ENCODE results near the gene NRDE2.

The NRDE2 gene

DNA sequence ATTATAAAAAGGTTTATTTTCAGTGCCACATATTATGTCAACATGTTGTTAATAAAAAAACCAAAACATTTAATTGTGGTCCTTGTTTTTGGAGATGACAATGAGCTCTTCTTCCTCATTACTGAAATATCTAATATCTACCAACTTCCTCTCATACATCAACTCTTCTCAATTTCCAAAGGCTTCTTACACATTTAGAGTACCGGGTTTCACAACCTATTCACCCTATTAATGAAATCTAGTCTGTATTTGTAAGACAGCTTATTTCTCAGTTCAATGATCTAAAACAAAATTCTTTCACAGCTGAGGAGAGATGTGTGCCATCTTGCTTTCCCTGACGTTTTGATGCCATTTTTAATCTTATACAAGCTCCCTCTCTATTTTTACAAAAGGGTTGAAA is 14.5 kb downstream of the NRDE2 start:
- Histone ChIP-seq H3K4me3 (ENCODE audit: low read depth, low read length) (no peak overlapping the region), H3K9me3 (ENCODE audit: control insufficient read depth, insufficient read depth, low read depth, low read length) (no peaks in the 10 kb centered on the region; the same call in 1 of the 2 replicates), H3K36me3 (ENCODE audit: control insufficient read depth in 2 of 2, insufficient read depth in 1 of 2, low read length in 2 of 2) (peaks cover 52 to 61% of the 10 kb centered on the region in 2 experiments), H3K27ac (ENCODE audit: extremely low read depth, low read depth, low read length) (no peak overlapping the region), H3K4me1 (ENCODE audit: control insufficient read depth, insufficient read depth, low read length) (no peaks in the 10 kb centered on the region)
- no peak for TF ChIP-seq ZNF596 (tag by site-specific recombination; IDR thresholded peaks at IDR 0.05)
- no peak for TF ChIP-seq ZNF600 (tag by site-specific recombination; IDR thresholded peaks at IDR 0.05)
- TF ChIP-seq ZNF274 (IDR thresholded peaks at IDR 0.05; ENCODE audit: low read length): no peak
- no peak for TF ChIP-seq ZNF274 (tag by site-specific recombination; IDR thresholded peaks at IDR 0.05; ENCODE audit: borderline replicate concordance)
- TF ChIP-seq ZNF202 (tag by site-specific recombination; IDR thresholded peaks at IDR 0.05; ENCODE audit: borderline replicate concordance): no peak
- TF ChIP-seq HOXD13 (CRISPR knock-in tag; IDR thresholded peaks at IDR 0.05; ENCODE audit: borderline replicate concordance): no peak
- CTCF ChIA-PET: interaction anchor here (1.6 kb wide), 1 partner anchor 16 kb away, joined by 4 read pairs; no protein-coding TSS in a partner anchor
- POLR2A ChIA-PET: no interaction called here

DNA sequence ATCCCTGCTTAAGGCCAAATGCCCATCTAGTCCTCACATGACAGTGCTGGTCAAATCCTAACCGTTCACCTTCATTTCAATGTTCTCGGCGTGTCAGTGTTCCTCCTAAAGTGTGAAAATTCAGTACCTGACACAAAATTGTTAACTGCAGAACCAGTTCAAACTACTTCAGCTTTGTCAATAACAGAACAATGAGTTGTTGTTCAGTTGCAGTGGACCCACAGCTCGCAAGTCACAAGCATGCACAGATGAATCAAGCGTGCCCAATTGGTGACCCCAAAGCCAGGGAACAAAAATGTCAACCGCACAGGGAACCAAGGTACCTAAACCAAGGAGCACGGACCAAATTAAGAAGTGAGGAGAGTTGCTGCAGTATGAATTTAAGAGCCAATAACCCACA is 23.2 kb downstream of the NRDE2 start:
- TF ChIP-seq ZNF24 (tag by site-specific recombination; IDR thresholded peaks at IDR 0.05) (no peak), ZNF707 (tag by site-specific recombination; IDR thresholded peaks at IDR 0.05) (no peak), SETDB1 (IDR thresholded peaks at IDR 0.05; ENCODE audit: insufficient read length, low read length) (no peak), ZNF175 (tag by site-specific recombination; IDR thresholded peaks at IDR 0.05) (no peak)
- peaks cover 52 to 82% of the 10 kb centered on the region in 2 experiments for H3K36me3 ChIP-seq (ENCODE audit: control insufficient read depth in 2 of 2, insufficient read depth in 1 of 2, low read length in 2 of 2)
- H3K27ac ChIP-seq (ENCODE audit: extremely low read depth, low read depth, low read length): no peak overlapping the region
- no peak overlapping the region for H3K4me3 ChIP-seq (ENCODE audit: low read depth, low read length)
- no peaks in the 10 kb centered on the region for H3K9me3 ChIP-seq (ENCODE audit: control insufficient read depth, insufficient read depth, low read depth, low read length)
- no peaks in the 10 kb centered on the region for H3K4me1 ChIP-seq (ENCODE audit: control insufficient read depth, insufficient read depth, low read length)
- POLR2A ChIA-PET: no interaction called here
- CTCF ChIA-PET: interaction anchor here (0.6 to 0.7 kb wide), 2 partner anchors 11 to 82 kb away, joined by 3 read pairs; no protein-coding TSS in a partner anchor

DNA sequence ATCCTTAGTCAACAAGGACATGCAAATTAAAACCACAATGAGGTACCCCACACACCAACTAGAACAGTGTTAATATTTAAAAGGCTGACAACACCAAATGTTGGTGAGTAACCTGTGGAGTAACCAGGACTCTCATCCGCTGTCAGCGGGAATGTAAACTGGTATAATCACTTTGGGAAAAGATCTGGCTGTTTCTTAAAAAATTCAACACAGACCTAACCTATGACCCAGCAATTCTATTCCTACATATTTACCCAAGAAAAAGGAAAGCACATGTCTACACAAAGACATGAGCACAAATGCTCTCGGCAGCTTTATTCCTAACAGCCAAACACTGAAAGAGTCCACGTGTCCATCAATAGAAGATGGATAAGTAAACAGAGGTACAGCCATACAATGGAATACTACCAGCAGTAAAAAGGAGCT is 26.6 kb downstream of the NRDE2 start:
- H3K4me1 ChIP-seq (ENCODE audit: control insufficient read depth, insufficient read depth, low read length): no peaks in the 10 kb centered on the region
- no peak overlapping the region for H3K4me3 ChIP-seq (ENCODE audit: low read depth, low read length)
- ChIA-PET CTCF (interaction anchor here (0.6 kb wide), 1 partner anchor 93 kb away, joined by 3 read pairs; no protein-coding TSS in a partner anchor), POLR2A (no interaction called here)
- H3K9me3 ChIP-seq (ENCODE audit: control insufficient read depth, insufficient read depth, low read depth, low read length): no peaks in the 10 kb centered on the region
- no peak overlapping the region for H3K27ac ChIP-seq (ENCODE audit: extremely low read depth, low read depth, low read length)
- peaks cover 23 to 79% of the 10 kb centered on the region in 2 experiments; a peak in 2 of 3 replicates for H3K36me3 ChIP-seq (ENCODE audit: control insufficient read depth in 2 of 2, insufficient read depth in 1 of 2, low read length in 2 of 2)
- TF ChIP-seq ZNF830 (tag by site-specific recombination; IDR thresholded peaks at IDR 0.05; ENCODE audit: low read depth) (no peak), ZNF114 (tag by site-specific recombination; IDR thresholded peaks at IDR 0.05) (no peak), ZNF140 (tag by site-specific recombination; IDR thresholded peaks at IDR 0.05) (no peak), SALL2 (tag by site-specific recombination; IDR thresholded peaks at IDR 0.05; ENCODE audit: borderline replicate concordance) (no peak), ZNF501 (tag by site-specific recombination; IDR thresholded peaks at IDR 0.05) (no peak), REPIN1 (tag by site-specific recombination; IDR thresholded peaks at IDR 0.05; ENCODE audit: low read depth) (no peak), ZNF121 (tag by site-specific recombination; IDR thresholded peaks at IDR 0.05) (no peak)
- TF ChIP-seq, protein P1, sequence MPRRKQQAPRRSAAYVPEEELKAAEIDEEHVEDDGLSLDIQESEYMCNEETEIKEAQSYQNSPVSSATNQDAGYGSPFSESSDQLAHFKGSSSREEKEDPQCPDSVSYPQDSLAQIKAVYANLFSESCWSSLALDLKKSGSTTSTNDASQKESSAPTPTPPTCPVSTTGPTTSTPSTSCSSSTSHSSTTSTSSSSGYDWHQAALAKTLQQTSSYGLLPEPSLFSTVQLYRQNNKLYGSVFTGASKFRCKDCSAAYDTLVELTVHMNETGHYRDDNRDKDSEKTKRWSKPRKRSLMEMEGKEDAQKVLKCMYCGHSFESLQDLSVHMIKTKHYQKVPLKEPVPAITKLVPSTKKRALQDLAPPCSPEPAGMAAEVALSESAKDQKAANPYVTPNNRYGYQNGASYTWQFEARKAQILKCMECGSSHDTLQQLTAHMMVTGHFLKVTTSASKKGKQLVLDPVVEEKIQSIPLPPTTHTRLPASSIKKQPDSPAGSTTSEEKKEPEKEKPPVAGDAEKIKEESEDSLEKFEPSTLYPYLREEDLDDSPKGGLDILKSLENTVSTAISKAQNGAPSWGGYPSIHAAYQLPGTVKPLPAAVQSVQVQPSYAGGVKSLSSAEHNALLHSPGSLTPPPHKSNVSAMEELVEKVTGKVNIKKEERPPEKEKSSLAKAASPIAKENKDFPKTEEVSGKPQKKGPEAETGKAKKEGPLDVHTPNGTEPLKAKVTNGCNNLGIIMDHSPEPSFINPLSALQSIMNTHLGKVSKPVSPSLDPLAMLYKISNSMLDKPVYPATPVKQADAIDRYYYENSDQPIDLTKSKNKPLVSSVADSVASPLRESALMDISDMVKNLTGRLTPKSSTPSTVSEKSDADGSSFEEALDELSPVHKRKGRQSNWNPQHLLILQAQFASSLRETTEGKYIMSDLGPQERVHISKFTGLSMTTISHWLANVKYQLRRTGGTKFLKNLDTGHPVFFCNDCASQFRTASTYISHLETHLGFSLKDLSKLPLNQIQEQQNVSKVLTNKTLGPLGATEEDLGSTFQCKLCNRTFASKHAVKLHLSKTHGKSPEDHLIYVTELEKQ (tag by site-specific recombination; IDR thresholded peaks at IDR 0.05; ENCODE audit: borderline replicate concordance): no peak
- TF ChIP-seq, protein P2, sequence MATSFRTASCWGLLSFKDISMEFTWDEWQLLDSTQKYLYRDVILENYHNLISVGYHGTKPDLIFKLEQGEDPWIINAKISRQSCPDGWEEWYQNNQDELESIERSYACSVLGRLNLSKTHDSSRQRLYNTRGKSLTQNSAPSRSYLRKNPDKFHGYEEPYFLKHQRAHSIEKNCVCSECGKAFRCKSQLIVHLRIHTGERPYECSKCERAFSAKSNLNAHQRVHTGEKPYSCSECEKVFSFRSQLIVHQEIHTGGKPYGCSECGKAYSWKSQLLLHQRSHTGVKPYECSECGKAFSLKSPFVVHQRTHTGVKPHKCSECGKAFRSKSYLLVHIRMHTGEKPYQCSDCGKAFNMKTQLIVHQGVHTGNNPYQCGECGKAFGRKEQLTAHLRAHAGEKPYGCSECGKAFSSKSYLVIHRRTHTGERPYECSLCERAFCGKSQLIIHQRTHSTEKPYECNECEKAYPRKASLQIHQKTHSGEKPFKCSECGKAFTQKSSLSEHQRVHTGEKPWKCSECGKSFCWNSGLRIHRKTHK (tag by site-specific recombination; IDR thresholded peaks at IDR 0.05): no peak
